GM18858 (cell line): ENCODE results near the gene ZNF503.
"Not testable (repeated sequence)": the region's sequence is repeated elsewhere in the genome, so short reads cannot be mapped to it uniquely, and the experiment has no call there.

Experiments
- ATAC-seq: cut with Tn5 transposase; IDR thresholded peaks from one replicate; pipeline ENCODE4 v1.9.1; 2021; ENCODE audit not compliant: unreplicated experiment

The ZNF503 gene

DNA sequence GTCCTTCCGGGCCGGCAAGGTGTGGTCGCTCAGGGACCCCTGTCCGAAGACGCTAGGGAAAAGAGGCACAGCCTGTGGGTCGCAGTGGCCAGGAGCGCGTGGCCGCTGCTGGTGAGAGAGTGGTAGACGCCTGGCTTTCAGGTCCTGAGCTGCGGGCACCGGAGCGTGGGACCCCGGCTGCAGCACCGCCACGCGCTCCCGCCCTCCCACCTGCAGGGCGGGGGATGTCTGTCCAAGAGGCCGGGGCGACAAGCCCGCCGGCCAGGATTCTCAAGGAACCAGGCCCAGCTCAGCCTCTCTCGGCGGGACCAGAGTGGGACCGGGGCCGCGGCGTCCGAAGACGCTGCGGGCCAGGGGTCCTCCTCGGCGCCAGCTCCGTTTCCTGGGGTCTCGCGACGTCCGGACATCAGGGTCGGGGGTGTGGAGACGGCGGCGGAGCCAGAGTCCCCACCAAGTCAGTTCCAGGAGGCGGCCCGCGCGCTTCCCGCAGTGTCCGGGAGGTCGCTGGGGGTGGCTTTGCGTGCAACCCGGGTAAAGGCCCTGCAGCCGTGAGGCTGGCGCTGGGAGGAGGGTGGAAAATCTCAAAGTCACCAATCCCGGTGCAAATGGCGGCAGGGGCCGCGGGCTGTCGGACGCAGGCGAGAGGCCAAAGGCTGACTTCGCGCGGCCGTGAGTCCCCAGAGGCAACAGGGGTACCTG lies 5.5 kb downstream of the ZNF503 start:
- ATAC-seq, result no peak

DNA sequence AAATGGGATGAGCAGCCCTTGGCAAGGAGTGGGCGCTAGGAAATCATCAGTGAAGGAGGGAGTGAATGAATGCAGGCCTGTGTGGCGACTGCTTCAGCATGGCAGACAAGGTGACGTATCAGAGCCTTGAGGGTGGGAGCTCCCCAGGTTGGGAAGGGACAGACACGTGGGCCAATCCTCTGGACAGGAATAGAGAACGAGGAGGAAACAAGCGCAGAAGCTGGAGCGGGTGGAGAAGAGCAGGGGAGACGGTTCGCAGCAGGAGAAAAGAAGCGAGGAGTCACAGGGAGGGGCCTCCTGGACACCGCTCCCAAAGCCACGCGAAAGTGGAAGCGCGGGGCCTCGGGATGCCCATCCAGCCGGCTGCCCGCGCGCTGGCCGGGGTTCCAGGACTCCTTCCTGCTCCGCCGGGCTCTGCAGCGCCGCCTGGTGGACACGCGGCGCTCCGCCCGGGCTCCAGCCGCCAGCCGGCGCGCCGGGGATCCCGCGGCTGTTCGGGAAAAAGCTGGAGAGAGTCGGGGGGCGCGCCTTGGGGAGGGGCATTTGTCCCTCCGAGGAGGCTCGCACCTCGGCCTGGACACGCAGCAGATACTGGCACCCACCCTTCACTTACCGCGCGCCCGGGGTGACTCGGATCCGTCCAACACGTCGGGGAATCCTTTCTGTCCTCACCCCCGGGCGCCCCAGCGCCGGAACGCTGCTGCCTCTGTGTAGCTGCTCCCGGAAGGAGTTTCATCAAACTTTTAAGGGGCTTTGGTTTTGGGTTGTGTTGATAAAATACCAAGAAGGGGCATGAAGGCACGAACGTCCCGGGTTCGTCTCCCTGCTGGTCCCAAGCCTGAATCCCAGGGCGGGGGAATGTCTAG lies 6.3 kb downstream of the ZNF503 start:
- no peak for ATAC-seq

DNA sequence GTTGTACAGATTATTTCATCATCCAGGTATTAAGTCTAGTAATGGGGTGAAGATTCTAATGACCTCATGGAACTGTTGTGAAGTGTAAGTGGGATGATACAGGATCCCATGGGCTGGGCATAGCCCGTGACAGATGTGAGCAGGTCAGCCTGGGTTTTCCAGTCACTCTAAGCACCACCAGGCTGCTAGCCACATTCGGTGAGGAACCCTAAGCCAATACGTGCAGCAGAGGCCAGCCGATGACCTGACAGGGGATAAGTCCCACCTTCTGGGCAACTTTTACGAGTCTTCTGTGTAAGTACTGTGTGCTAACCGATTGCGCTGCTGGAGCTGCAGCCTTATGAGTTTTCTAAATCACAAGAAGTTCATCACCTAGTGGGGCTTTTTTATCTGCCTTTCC lies 7.3 kb downstream of the ZNF503 start:
- ATAC-seq, result no peak

DNA sequence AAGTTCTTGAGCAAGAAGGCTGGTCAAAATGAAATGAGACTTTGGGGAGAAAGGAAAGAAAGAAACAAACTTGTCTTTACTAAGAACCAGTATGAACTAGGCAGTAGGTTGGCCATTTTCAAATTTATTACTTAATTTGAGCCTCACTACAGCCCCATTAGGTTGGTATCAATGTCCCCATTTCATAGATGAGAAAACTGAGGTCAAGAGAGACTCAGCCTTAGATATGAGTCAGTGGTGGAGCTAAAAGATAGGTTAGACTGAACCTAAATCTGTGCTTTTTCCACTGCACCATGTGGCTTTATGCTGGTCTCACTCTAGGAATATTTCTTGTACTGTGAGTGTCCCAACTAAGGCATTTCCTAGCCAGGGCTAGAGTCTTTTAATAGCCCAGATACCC lies 8.8 kb downstream of the ZNF503 start:
- no peak for ATAC-seq

DNA sequence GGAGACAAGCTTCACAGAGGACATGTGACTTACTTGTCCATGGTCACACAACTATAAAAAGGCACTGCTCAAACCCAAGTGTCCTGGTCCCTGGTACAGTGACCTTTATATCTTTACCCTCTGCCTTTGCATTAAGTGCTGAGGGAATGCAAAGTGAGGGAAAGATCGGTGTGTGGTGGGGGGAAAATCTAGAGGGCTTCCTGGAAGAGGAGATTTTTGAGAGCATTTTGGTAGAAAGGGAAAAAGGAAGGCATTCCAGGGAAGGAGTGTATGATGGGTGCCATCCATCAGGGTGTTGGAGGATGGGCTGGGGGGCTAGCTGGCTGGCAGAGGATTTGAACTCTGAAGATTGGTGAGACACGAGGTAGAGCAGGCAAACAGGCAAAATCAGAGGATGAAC lies 9.3 kb downstream of the ZNF503 start:
- ATAC-seq, result no peak

DNA sequence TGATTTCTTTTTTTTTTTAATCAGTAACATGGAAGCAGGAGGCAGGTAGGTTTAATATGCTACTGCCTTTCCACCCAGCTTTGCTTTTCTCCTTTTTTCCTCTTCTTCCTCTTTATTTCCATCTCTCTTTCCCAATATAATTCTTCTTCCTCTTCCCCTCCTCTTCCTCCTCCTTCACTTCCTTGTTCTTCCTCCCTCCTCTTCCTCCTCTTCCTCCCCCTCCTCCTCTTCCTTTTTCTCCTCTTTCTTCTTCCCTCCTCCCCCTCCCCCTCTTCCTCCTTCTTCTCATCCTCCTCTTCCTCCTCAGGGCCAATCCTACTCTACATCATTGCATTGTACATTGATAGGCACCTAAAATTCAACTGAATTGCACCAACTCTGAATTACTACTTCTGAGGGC lies 11.4 kb downstream of the ZNF503 start:
- ATAC-seq, result no peak

DNA sequence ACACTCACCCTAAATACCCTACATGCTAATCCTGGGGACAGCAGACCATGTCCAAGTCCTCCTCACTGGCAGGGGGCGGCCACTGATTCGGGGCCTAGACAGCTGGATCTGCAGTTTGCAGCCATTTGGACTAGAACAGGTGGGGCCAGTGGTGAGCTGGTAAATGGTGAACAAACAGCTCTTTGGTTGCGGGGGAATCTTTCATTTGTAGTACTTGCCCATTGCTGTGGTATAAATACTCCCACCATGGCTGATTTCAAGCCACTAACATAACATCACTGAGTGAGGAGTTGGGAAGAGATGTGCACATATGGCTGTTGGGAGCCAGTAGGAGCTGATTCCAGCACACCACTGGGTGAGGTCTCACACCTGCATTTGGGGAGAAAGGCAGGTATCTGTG lies 13.5 kb downstream of the ZNF503 start:
- ATAC-seq, result no peak

DNA sequence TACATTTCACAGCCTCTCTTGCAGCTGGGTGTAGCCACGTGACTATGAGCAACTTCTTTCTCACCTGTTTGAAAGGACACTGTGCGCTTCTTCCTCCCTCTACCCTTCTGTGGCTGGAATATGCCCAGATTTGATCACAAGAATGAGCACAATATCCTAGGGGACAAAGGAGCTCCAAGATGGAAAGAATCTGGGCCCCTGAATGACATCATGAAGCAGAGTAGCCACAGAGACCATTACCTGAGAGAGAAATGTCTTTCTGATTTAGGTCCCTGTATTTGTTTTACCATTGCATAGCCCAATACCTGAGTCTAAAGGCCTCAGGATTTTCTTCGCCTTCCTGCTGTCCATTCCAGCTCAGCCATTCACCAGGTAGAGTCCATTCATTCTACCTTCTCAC lies 15.4 kb downstream of the ZNF503 start:
- ATAC-seq, result no peak

DNA sequence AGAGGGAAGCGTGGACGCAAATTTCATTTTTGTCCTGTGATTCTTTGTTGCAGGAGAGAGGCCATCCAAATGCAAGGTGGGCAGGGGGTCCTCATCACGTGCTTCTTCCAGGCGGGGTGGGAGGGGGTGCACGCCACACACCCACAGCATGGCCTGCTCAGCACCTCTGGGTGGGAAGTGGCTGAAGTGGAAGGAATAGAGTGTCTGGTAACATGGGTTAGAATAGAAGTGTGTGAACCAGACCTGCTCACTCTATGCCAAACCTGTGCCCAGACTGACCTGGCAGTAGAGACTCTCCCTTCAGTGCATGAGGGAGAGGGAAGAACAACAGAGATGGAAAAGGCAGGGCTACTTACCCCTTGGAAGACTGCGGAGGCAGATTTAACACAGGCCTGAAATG lies 21.7 kb downstream of the ZNF503 start:
- no peak for ATAC-seq

DNA sequence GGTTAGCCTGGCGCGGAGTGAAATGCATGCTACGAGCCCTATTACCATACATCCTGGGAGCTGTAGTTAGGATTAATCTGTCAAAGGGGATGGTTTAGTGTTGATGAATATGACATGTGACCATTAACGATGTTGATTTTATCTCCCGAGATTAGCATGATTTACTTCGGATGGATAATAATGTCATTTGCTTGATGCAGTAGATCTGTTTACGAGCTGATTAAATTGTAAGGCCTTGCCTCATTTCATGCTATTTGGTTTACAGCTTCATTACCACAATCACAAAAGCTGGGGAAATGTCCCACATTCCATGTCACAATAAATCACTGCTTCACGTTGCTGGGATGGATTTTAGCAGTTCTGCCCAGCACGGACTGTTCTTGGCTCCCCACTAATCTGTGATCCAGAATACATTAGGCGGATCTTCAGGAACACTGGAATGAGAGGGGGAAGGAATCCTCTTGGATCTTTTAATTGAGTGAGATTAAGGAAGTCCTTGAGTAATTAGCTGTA lies 22.3 kb downstream of the ZNF503 start:
- ATAC-seq, result no peak

DNA sequence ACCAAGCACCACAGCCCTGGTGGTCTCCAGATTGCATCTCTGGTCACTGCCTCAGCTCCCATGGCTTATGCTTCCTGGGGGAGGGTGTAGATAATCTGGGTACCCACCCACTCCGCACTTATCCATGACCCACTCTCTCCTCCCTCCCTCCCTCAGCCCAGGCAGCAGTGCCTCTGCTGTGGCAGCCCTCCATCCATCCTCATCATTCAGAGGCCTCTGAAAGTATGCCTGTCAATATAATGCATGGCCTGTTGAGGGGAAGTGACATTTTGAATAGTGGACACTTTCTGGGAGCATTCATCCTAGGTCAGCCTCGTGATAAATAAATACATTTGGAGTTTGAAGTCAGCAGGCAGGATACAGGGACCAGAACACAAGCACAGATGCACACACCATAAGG lies 23.2 kb downstream of the ZNF503 start:
- no peak for ATAC-seq

DNA sequence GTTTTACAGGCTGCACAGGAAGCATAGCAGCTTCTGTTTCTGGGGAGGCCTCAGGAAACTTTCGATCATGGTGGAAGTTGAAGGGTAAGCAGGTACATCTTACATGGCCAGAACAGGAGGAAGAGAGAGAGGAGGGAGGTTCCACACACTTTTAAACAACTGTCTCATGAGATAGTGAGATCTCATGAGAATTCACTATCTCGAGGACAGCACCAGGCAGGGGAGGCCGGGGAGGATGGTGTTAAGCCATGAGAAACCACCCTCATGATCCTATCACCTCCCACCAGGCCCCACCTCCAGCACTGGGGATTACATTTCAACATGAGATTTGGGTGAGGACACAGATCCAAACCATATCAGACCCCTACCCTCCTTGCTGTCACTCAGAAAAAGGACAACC lies 23.7 kb downstream of the ZNF503 start:
- no peak for ATAC-seq

DNA sequence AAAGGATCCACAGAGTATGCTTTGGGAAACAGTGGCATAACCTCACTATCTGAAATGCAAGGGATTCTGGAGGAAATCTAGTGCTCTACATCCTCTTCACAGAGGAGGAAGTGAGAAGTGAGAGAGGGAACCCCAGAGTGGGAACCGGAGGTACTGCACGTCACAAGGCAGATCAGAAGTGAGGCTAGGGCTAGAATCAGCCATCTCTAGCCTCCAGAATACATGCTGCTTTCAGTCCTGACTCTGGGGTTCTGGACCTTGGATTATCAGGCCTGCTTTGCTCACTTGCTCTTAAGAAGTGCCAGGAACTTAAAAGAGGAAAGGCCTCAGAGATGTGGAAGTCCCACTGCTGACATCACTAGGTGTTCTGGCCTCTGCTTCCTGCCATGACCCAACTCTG lies 25.7 kb downstream of the ZNF503 start:
- peak; percentile 77 for ATAC-seq

DNA sequence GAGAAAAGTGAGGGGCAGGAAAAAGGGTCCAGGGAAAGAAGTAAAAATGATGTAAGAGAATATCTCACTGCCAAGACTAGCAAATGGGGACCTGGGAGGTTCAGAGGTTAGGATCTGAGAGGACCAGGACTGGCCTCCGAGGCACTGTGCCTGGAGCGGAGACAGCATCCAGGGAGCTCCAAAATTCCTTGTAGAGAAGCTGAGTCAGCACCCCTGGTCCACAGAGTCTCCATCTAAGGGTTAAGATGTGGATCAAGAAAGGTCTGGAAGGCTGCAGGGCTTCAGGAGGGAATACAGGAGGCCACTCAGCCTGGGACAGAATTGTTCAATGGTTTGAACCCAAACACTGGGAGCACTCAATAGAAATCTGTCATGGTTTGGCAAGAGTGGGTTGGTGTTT lies 30.6 kb downstream of the ZNF503 start:
- no peak for ATAC-seq

DNA sequence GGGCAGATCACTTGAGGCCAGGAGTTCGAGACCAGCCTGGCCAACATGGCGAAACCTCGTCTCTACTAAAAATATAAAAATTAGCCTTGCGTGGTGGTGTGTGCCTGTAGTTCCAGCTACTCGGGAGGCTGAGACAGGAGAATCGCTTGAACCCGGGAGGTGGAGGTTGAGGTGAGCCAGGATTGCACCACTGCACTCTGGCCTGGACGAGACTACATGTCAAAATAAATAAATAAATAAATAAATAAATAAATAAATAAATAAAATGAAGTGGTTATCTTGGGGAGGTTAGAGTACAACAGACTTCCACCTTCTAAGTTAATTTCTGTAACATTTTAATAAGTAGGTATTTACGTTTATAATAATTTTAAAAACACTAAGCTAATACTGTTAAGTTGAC lies 31.7 kb downstream of the ZNF503 start:
- not testable (repeated sequence) for ATAC-seq

DNA sequence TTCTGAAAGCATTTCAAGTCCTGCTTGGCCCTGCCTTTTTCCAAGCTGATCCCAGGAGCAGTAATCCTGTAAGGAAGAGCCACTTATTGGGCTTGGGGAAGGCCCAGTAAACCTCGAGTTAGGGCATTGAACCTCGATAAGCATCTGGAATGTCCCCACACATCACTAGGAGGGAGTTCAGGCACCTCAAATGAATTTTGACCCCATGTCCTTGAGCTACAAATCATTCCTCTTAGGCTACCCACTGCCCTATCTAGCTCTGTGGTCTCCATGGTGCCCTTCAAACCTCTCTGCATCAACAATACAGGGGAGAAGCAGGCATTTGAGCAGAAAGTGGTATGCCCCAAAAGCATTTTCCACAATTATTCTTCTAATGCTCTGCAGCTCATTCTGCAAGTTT lies 33.7 kb downstream of the ZNF503 start:
- no peak for ATAC-seq

DNA sequence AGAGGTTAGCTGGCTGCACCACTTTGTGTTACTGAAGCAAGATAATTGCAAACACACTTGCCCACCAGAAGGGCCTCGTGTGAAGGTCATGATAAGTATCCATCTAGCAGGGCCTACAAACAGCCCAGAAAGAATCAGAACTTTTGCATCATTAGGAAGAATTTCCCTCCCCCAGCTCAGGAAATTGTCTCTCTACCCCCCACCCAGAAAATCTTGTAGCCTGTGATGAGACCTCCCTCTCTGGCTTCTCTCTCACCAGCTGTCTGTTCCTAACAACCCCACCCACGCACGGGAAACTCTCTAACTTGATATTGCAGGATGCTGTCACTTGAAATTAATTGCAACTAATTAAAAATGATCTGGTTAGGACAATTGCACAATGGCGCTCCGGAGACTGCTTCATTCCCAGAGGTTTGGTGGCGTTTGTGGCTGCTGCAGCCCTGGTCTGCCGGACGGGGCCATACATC lies 34.5 kb downstream of the ZNF503 start:
- ATAC-seq, result no peak

DNA sequence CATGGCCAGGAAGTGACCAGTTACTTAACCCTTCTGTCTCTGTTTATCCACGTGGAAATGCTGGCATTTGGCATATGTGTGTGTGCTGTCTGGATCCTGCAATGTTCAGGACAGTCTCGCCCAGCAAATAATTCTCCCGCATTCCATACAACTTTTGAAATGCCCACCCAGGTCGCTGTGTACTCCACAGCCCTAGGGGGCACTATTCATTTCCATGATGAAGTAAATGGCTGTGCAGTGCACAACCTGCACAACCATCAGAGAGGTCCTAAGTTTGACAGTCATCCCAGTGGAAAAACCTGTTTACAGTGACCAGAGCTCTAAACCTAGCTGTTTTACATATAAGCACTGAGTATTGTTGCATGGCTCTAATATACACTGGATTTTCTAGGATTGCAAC lies 38.1 kb downstream of the ZNF503 start:
- ATAC-seq, result no peak

DNA sequence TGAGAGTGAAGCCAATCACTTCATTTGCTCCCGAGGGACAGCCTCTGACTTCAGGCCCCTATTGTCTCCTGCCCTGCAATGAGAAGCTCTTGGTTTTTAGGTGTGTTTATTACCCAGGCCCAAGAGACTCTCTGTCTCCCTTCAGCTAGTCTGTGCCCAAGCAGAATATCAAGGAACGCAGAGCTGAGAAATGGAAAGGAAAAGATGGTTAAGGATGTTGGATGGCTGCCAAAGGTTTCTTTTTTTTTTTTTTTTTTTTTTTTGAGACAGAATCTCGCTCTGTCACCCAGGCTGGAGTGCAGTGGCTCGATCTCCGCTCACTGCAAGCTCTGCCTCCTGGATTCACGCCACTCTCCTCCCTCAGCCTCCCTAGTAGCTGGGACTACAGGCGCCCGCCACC lies 41.7 kb downstream of the ZNF503 start:
- ATAC-seq, result not testable (repeated sequence)

DNA sequence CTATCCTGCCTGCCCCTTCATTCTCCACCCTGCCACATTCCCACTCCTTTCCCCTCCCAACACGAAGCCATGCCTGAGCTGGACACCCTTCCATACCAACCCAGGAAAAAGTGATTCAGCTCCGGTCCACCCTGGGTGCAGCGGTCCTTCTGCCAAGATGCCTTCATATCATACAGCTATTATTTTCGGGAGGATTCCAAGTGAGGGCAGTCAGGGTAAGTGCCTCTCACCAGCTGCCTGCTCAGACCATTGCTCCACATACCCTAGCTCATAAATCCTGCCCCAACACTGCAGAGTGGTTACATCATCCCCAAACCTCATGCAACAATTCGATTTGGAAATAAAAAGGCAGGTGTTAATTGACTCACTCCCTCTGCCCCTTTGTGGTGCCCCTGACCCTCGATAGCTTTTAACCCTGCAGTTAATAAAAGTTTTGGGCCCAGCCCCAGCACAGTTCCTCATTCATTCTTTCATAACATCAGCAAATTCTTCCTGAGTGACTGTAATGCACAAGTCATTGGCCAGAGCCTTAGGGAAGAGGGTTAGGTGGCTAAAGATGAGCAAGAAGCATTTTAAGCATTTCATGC lies 42.6 kb downstream of the ZNF503 start:
- ATAC-seq, result no peak

DNA sequence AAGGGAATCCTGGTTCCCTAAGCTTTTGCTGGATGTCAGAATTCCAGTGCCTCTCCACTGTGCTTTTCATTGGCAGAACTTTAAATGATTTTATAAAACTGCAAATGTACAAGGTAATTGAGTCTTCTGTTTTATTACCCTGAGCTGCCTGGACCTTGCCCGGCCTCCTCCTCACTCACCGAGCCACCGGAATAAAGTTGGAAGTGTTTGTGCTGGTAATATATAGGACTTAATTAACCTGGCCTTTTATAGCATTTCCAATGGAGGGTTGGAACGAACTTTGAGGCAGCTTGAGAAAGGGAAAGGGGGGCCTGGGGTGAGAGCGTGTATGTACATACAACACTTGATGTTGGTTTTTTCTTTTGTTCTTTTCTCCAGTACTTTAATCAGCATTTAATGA lies 43.4 kb downstream of the ZNF503 start:
- no peak for ATAC-seq

DNA sequence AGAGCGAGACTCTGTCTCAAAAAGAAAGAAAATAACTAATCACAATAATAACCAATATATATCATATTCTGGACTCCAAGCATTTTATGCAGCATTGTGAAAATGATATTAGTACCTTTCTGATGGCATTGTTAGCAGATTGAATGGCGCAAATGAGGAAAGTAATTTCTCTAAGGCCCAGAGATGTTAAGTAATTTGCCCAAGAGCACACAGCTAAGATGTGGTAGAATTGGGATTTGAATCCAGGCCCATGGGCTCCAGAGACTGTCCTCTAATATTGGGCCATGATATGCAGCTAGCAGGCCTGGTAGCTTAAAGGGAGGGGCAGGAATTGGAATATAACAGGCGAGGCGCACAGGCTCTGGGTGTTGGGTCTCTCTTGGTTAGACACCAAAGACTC lies 44.1 kb downstream of the ZNF503 start:
- ATAC-seq, result no peak
